Ovary (tissue), 10 donors: Measurements from ENCODE around the gene MRPL44. TPM values are rescaled to one million over a fixed set of nuclear protein-coding genes. Genes with fewer than 3 reads are reported as not detected.

Experiments
- DNase-seq, 5 donors: peaks; one replicate each; pipeline ENCODE4 v3.0.0-alpha.2; 2019 to 2020
- H3K27ac ChIP-seq, 2 donors: fragments of 200-600 bp; one replicate each; pipeline versions ENCODE4 v1.5.1 to v1.8.0; 2019 to 2022
- H3K27me3 ChIP-seq: fragments of 200-600 bp; one replicate; pipeline ENCODE4 v1.8.0; 2022
- H3K36me3 ChIP-seq: fragments of 200-600 bp; sonication (generic); one replicate; pipeline ENCODE4 v1.5.1; 2019
- H3K4me1 ChIP-seq: one replicate; pipeline ENCODE4 v1.8.1; 2013; ENCODE audit warnings: mild to moderate bottlenecking, moderate library complexity; ENCODE audit not compliant: insufficient read depth
- H3K4me3 ChIP-seq: fragments of 200-600 bp; sonication (generic); one replicate; pipeline ENCODE4 v1.5.1; 2017
- H3K9me3 ChIP-seq, 2 donors: fragments of 200-600 bp in 1 of 2; sonication (generic) in 1 of 2; one replicate each; pipeline versions ENCODE4 v1.5.1 to v1.8.1; 2013 to 2019; ENCODE audit warnings: mild to moderate bottlenecking in 1 of 2, moderate library complexity in 1 of 2
- CTCF ChIP-seq, 3 donors: fragments of 450-650 bp in 2 of 3; fragments of 200-600 bp in 1 of 3; IDR thresholded peaks; one replicate each; pipeline versions ENCODE4 v1.5.1 to v1.8.0; 2016 to 2022; ENCODE audit warnings: antibody characterized with exemption in 3 of 3, mild to moderate bottlenecking in 1 of 3
- EP300 ChIP-seq: sonication (generic); formaldehyde crosslinking; IDR thresholded peaks from one replicate; pipeline ENCODE4 v1.6.1; 2017; ENCODE audit warnings: antibody characterized with exemption
- POLR2A ChIP-seq: fragments of 450-650 bp; IDR thresholded peaks from one replicate; pipeline ENCODE4 v1.6.1; 2017; ENCODE audit warnings: antibody characterized with exemption, mild to moderate bottlenecking, moderate library complexity
- WGBS, 3 donors: extraction: QIAGEN DNeasy Blood & Tissue Kit in 1 of 3; methylation state at CpG; one replicate each; pipeline versions ENCODE4 v1.1.5 to v1.1.7; 2013 to 2017; 5-methylcytosine and 5-hydroxymethylcytosine counted together
- intact Hi-C, 4 donors: fragments of 100-400 bp; cut with DNase I; formaldehyde crosslinking; loops; one replicate each; pipeline versions ENCODE4 v1.11.0 to v1.15.1; 2022 to 2023
- long read RNA-seq, 3 donors: library from polyadenylated mRNA in 2 of 3; unstranded in 2 of 3; transcript quantifications; one replicate each; pipeline ENCODE4 v2.0.0 and lab custom pipeline, GENCODE V29; 2021 to 2026
- polyA plus RNA-seq, 2 donors: library from polyadenylated mRNA; stranded (reverse); fragments of 200-250 nt in 1 of 2; fragments of 350-450 nt in 1 of 2; fragmentation: Illumina TruSeq in 1 of 2; extraction: RNeasy Lipid Tissue Mini Kit (QIAGEN cat#74804) in 1 of 2; gene quantifications; one replicate each; pipeline ENCODE4 v1.2.3, GENCODE V29; 2013 to 2014
- total RNA-seq, 7 donors: library from RNA; depleted of rRNA in 2 of 7; stranded (reverse); fragments of >200 nt in 2 of 7; fragmentation: NEBNext Ultra II Directional in 3 of 7; extraction: Animal tissue kit (Norgen Biotek cat#: 25700) in 3 of 7; gene quantifications; one replicate each; pipeline versions ENCODE4 v1.1.0 to v1.2.4, GENCODE V29; 2016 to 2023
- donor health status: DM: no; HTN: no; CAD: no; lungs with moderate emphysema.
- donor health status: DM: no; HTN: no; CAD: no.
- donor health status: Bipolar disorder and iron deficiency.
- donor health status: DM: yes; HTN: yes; CAD: no.
- donor health status: DM: no; HTN: no; CAD: no.
- donor health status: DM: yes; HTN: yes; CAD: no.

The MRPL44 gene
- 10 to 100 TPM; 12.6 to 20.4 (median 15.9) TPM for total RNA-seq
- 10 to 100 TPM; 18.3 to 28.3 TPM for polyA plus RNA-seq
- long read RNA-seq, donor 1, transcript MRPL44-201 (4 exons, 1,748 nt) = major isoform, 145 of 148 reads
- long read RNA-seq, donor 1, partial matches to known transcripts = 2 of 148 reads
- long read RNA-seq, donor 1, other reads (novel, unspliced or antisense) = 1 of 148 reads
- long read RNA-seq, donor 2, transcript MRPL44-201 (4 exons, 1,748 nt) = major isoform, 25 of 57 reads
- long read RNA-seq, donor 2, partial matches to known transcripts = 32 of 57 reads
- long read RNA-seq, donor 2, other reads (novel, unspliced or antisense) = 0 of 57 reads
- long read RNA-seq, donor 3, transcript MRPL44-201 (4 exons, 1,748 nt) = major isoform, 20 of 22 reads
- long read RNA-seq, donor 3, partial matches to known transcripts = 1 of 22 reads
- long read RNA-seq, donor 3, other reads (novel, unspliced or antisense) = 1 of 22 reads

- H3K4me1 ChIP-seq = peaks cover 13% of the 10 kb centered on the region
Observed at GRCh38 chr2:223957092-223957851, at the start of gene MRPL44. Gene MRPL44 (plus strand): TSS chr2:223957463. CDS start chr2:223957473, 10 bp downstream.

GRCh38 chr2:223908304-223908998 is 48.8 kb upstream of the MRPL44 start:
- H3K27me3 ChIP-seq = no peaks in the 10 kb centered on the region
- peaks cover 5% of the 10 kb centered on the region for H3K4me1 ChIP-seq
- no peak overlapping the region for H3K4me3 ChIP-seq
- no peaks in the 10 kb centered on the region for H3K36me3 ChIP-seq
- H3K27ac ChIP-seq = no peak overlapping the region
- 67 to 77% (median 74%) methylated on average over 8 of the region's 8 CpGs for WGBS, 3 donors
- TF ChIP-seq CTCF (IDR thresholded peaks at IDR 0.05) (no peak), EP300 (no peak), POLR2A (no peak)
- no peak for DNase-seq
- no peaks in the 10 kb centered on the region for H3K9me3 ChIP-seq
- intact Hi-C loops = no loop called here

More at GRCh38 chr2:223957092-223957851, at the start of gene MRPL44:
- DNase-seq = peak; percentile 95 to 99 (median 97)
- Histone ChIP-seq H3K27me3 (no peaks in the 10 kb centered on the region), H3K4me3 (peak within 1 kb of the TSS; percentile 67), H3K27ac (peak within 1 kb of the TSS; percentile 37 to 51), H3K9me3 (no peaks in the 10 kb centered on the region), H3K36me3 (no peaks in the 10 kb centered on the region)
- TF ChIP-seq EP300 (no peak), POLR2A (peak; percentile 51), CTCF (IDR thresholded peaks at IDR 0.05) (peak in 1 of 3 donors; percentile 36)
- 0 to 1% (median 1%) methylated on average over 59 to 65 of the region's 65 CpGs for WGBS, 3 donors
- intact Hi-C loops = loop anchor here in 1 of 4 donors (10.0 kb wide), 1 partner anchor 1302 kb away; the partner anchor contains the start of gene FARSB

GRCh38 chr2:223909001-223909741 is 48.1 kb upstream of the MRPL44 start:
- Histone ChIP-seq H3K4me3 (no peak overlapping the region), H3K36me3 (no peaks in the 10 kb centered on the region), H3K4me1 (peaks cover 5% of the 10 kb centered on the region), H3K27ac (no peak overlapping the region), H3K27me3 (no peaks in the 10 kb centered on the region), H3K9me3 (no peaks in the 10 kb centered on the region)
- TF ChIP-seq POLR2A = no peak
- no peak for TF ChIP-seq EP300
- TF ChIP-seq CTCF (IDR thresholded peaks at IDR 0.05) = no peak
- WGBS, 3 donors = 69 to 70% (median 70%) methylated on average over 7 of the region's 7 CpGs
- intact Hi-C loops = no loop called here
- no peak for DNase-seq
